Stimulated activated naive CD8-positive, alpha-beta T cell treated with anti-CD3 and anti-CD28 coated beads, Interleukin-15, amount 100 ng/mL, for 72 hours (primary cell): Measurements from ENCODE around the gene NLGN2.
A peak's percentile ranks its signal among the peaks of the same experiment; 100 is the strongest.
"Not testable (repeated sequence)": the region's sequence is repeated elsewhere in the genome, so short reads cannot be mapped to it uniquely, and the experiment has no call there.

Experiments
- ATAC-seq: fragments of 150-1000 bp; cut with Tn5 transposase; 2 replicates; pipeline ENCODE4 v1.10.0; 2021; ENCODE audit warnings: mild to moderate bottlenecking, moderate library complexity
- DNase-seq, 2 donors: peaks; one replicate each; pipeline ENCODE4 v3.0.0; 2021 to 2022
- H3K27ac Mint-ChIP-seq, 2 donors: one replicate each; pipeline ENCODE4 v1.8.0; 2022; ENCODE audit warnings: mild to moderate bottlenecking in 2 of 2, mixed read lengths in 2 of 2, moderate library complexity in 2 of 2
- H3K27me3 Mint-ChIP-seq: one replicate; pipeline ENCODE4 v1.8.0; 2022; ENCODE audit warnings: mixed read lengths
- H3K4me1 Mint-ChIP-seq: one replicate; pipeline ENCODE4 v1.8.0; 2022; ENCODE audit warnings: mild to moderate bottlenecking, mixed read lengths
- H3K4me3 Mint-ChIP-seq, 2 donors: one replicate each; pipeline ENCODE4 v1.8.0; 2022; ENCODE audit warnings: mild to moderate bottlenecking in 2 of 2, mixed read lengths in 2 of 2, moderate library complexity in 1 of 2
- H3K9me3 Mint-ChIP-seq, 2 donors: one replicate each; pipeline ENCODE4 v1.8.0; 2022; ENCODE audit warnings: mixed read lengths in 2 of 2

The NLGN2 gene

DNA sequence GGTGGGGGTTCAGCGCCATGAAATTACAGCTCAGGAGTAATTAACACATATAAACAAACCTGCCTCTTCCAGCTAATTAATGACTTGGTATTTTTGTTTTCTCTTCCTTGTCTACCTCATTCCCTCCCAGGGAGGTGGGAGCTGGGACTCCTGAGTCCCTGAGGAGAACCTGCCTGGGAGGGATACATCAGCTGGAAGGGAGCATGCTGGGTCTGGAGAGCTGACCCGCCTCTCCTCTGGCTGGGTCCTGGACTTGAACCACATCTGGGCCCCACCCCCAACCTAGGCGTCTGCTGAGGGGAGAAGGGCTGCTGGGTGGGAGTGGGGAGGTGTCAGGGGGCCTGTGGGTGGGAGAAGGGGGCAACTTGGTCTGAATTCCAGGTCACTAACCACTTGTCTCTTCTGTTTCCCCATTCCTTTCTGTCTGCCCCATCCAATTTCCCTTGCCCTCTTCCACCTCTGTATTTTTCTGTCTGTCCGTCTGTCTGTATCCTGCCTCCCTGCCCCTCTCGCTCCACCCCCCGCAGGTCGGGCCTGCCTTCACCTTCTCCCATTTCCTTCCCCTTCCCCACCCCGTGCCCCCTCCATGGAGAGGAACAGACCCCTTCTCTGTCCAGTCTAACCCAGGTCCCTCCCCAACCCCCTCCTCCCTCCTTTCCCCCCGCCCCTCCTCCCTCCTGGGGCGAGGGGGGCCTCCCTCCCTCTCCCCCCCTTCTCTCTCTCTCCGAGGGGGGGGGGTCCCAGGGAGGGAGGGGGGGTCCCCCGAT is at the start of gene NLGN2:
Gene NLGN2 (plus strand): TSS at position 361 of the 767 bp plus-strand sequence. CDS start 411 bp downstream, outside the sequence.
- peak within 1 kb of the TSS; percentile 63 to 69 for H3K4me3 Mint-ChIP-seq
- H3K27ac Mint-ChIP-seq = peak within 1 kb of the TSS in 1 of 2 donors; percentile 37
- no peak for DNase-seq
- no peak for ATAC-seq
- no peaks in the 10 kb centered on the region for H3K9me3 Mint-ChIP-seq
- H3K4me1 Mint-ChIP-seq = peaks cover 33% of the 10 kb centered on the region
- peaks cover 10% of the 10 kb centered on the region for H3K27me3 Mint-ChIP-seq

DNA sequence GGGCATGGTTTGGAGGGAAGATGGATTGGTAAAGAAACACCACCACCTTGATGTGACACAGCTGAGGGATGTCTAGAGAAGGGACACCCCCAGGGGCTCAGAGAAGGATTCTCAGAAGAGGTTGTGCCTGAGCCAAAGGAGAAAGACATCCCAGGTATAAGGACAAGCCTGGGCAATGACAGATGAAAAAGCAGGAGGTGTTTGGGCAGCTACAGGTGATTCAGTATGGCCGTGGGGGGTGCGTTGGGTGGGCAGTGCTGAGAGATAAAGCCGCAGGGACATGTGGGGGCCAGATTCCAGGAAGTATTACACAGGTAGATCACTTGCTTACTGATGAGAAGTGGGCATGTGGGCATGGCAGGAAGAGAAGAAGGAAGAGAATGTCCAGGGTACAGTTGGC is 45.7 kb upstream of the NLGN2 start:
- H3K4me3 Mint-ChIP-seq = no peak overlapping the region
- no peaks in the 10 kb centered on the region for H3K9me3 Mint-ChIP-seq
- peaks cover 8% of the 10 kb centered on the region for H3K27me3 Mint-ChIP-seq
- ATAC-seq (no peak), DNase-seq (no peak)
- H3K27ac Mint-ChIP-seq = no peak overlapping the region
- H3K4me1 Mint-ChIP-seq = peaks cover 7% of the 10 kb centered on the region

DNA sequence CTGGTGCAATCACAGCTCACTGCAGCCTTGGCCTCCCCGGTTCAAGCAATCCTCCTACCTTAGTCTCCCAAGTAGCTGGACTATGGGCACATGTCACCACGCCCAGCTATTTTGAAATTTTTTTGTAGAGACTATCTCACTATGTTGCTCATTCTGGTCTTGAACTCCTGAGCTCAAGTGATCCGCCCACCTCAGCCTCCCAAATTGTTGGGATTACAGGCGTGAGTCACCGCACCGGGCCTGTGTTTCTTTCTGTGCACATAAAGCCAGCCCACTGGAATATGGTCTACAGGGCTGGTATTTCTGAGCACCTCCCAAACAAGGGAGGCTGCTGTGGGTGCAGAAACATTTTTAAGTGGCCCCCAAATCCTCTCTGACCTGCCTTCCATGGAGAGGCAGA is 44.3 kb upstream of the NLGN2 start:
- Mint-ChIP-seq H3K9me3 (no peaks in the 10 kb centered on the region), H3K4me3 (no peak overlapping the region), H3K4me1 (peaks cover 7% of the 10 kb centered on the region), H3K27ac (no peak overlapping the region), H3K27me3 (peaks cover 8% of the 10 kb centered on the region)
- ATAC-seq (no peak), DNase-seq (no peak)

DNA sequence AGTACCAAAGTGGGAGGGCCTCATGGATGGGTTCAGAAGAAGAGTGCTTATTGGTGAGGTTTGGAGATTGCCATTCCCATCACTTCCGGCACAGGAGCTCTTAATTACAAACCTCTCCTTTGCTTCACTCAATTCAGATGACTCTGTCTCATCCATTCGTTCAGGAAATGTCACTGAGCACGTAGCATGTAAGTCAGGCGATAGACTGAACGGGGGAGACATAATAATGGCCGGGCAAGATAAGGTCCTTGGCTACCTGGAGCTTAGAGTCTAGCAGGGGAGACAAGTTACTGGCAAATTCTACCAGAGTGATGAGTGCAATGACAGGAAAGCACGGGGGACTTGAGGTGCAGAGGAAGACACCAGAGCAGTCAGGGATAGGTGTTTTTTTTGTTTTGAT is 41.7 kb upstream of the NLGN2 start:
- H3K27me3 Mint-ChIP-seq, DNase-seq, H3K27ac Mint-ChIP-seq, H3K4me3 Mint-ChIP-seq, H3K9me3 Mint-ChIP-seq, H3K4me1 Mint-ChIP-seq, ATAC-seq: not testable (repeated sequence)

DNA sequence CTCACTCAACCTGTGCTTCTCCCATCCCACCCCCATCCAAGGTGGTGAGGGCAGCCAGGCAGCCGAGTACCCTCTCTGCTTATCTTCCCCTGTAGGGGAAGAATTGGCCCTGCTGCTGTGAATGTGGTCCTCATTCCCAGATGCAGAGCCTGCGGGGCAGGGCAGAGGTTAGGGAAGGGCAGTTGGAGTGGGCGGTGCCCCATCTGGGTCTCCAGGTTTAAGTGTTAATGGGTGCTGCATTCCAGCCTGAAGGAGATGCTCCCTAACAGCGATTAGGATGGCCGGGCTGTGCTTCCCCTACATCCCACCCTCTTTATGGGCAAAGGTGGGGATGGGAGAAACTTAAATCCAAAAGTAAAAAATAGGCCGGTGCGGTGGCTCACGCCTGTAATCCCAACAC is 40.6 kb upstream of the NLGN2 start:
- Mint-ChIP-seq H3K27ac (no peak overlapping the region), H3K4me1 (peaks cover 1% of the 10 kb centered on the region), H3K4me3 (no peak overlapping the region), H3K27me3 (peaks cover 2% of the 10 kb centered on the region), H3K9me3 (no peaks in the 10 kb centered on the region)
- ATAC-seq (no peak), DNase-seq (no peak)

DNA sequence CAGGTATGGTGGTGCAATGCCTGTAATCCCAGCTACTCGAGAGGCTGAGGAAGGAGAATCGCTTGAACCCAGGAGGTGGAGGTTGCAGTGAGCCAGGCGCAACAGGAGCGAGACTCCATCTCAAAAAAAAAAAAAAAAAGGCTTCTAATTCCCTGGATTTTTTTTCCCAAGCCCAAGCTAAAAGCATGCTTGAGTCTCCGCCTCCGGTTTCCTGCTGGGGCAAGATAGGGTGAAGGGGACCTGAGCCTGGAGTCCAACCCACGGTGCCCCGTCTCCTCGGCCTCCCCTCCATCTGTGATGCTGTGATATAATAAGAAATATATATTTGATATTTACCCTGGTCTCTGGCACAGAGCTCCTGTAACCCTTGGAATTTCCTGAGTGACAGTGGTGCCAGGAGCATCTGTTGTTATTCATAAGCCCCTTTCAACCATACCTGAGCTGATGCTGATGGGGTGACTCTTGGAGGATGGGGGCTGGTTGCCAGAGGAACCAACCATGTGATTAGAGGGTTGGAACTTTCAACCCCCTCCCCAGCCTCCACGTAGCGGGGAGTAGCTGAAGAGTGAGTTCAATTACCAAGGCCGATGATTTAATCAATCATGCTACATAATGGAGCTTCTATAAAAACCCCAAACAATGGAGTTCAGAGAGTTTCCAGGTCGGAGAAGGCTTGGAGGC is 39.6 kb upstream of the NLGN2 start:
- Mint-ChIP-seq H3K27ac (no peak overlapping the region), H3K27me3 (no peaks in the 10 kb centered on the region), H3K4me1 (no peaks in the 10 kb centered on the region), H3K9me3 (no peaks in the 10 kb centered on the region), H3K4me3 (no peak overlapping the region)
- DNase-seq = no peak
- no peak for ATAC-seq

DNA sequence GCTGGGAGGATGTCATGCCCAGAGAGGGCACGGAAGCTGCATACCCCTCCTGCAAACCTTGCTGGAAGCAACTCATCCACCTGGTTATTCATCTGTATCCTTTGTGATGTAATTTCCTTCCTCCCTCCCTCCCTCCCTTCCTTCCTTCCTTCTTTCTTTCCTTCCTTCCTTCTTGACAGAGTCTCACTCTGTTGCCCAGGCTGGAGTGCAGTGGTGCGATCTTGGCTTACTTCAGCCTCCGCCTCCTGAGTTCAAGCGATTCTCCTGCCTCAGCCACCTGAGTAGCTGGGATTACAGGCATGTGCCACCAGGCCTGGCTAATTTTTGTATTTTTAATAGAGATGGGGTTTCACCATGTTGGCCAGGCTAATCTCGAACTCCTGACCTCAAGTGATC is 39.0 kb upstream of the NLGN2 start:
- H3K4me3 Mint-ChIP-seq, H3K9me3 Mint-ChIP-seq, H3K27me3 Mint-ChIP-seq, ATAC-seq, H3K27ac Mint-ChIP-seq, DNase-seq, H3K4me1 Mint-ChIP-seq: not testable (repeated sequence)

DNA sequence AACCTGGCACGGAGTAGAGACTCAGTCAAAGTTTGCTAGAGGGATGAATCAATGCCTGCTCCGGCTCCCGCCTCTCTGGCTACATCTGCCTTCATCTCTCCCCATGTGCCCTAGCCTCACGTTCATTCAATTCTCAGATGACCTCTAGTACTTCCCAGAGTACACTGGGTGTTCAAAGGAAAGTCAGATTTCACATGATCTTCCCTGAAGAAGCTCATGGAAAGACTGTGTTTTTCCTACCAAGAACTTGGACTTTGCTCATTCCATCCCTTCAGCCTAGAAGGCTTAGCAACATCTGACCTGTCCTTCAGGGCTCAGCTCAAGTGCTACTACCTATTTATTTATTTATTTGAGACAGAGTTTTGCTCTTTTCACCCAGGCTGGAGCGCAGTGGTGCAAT is 37.8 kb upstream of the NLGN2 start:
- no peak overlapping the region for H3K27ac Mint-ChIP-seq
- no peak overlapping the region for H3K4me3 Mint-ChIP-seq
- no peaks in the 10 kb centered on the region for H3K27me3 Mint-ChIP-seq
- DNase-seq (no peak), ATAC-seq (no peak)
- no peaks in the 10 kb centered on the region for H3K9me3 Mint-ChIP-seq
- no peaks in the 10 kb centered on the region for H3K4me1 Mint-ChIP-seq

DNA sequence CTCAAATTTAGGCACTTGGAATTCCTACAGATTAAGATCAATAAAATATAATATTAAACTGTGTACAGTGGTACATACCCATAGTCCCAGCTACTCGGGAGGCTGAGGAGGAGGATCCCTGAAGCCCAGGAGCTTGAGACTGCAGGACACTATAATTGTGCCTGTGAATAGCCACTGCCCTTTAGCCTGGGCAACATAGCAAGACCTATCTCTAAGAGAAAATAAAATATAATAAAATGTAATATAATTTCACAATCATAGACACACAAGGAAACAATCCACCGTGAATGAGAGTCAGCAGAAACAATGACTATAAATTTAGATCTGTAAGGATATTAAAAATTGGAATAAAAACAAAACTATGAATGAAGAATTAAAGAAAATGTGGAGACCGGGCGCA is 36.8 kb upstream of the NLGN2 start:
- Mint-ChIP-seq H3K4me3 (no peak overlapping the region), H3K27me3 (no peaks in the 10 kb centered on the region), H3K9me3 (no peaks in the 10 kb centered on the region), H3K4me1 (no peaks in the 10 kb centered on the region), H3K27ac (no peak overlapping the region)
- ATAC-seq = no peak
- DNase-seq = no peak

DNA sequence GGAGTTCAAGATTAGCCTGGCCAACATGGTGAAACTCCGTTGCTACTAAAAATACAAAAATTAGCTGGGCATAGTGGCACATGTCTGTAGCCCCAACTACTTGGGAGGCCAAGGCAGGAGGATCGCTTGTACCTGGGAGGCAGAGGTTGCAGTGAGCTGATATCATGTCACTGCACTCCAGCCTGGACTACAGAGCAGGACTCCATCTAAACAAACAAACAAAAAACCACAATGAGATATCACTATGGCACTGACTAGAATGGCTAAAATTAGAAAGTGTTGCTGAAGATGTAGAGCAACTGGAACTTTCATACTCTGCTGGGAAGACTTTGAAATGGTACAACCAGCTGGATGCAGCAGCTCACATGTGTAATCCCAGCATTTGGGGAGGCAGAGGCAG is 33.3 kb upstream of the NLGN2 start:
- Mint-ChIP-seq H3K27me3 (peaks cover 29% of the 10 kb centered on the region), H3K4me3 (no peak overlapping the region), H3K9me3 (peaks cover 4 to 6% of the 10 kb centered on the region in 2 donors), H3K4me1 (no peaks in the 10 kb centered on the region), H3K27ac (no peak overlapping the region)
- no peak for DNase-seq
- no peak for ATAC-seq

DNA sequence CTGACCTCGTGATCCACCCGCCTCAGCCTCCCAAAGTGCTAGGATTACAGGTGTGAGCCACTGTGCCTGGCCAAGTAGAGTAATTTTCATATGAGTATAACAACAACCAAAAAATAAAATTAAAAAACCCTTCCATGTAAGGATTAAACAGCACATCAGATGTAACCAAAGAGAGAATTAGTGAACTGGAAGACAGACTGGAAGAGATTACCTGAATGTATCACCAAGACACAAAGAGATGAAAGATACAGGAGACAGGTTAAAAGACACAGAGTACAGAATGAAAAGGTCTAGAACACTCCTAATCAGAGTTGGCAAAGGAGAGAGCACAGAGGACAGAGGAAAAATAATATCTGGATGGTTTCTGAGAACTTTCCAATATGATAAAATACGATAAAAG is 28.5 kb upstream of the NLGN2 start:
- H3K27ac Mint-ChIP-seq = no peak overlapping the region
- H3K4me3 Mint-ChIP-seq = no peak overlapping the region
- peaks cover 7 to 8% of the 10 kb centered on the region in 2 donors for H3K9me3 Mint-ChIP-seq
- peaks cover 68% of the 10 kb centered on the region for H3K27me3 Mint-ChIP-seq
- no peak for DNase-seq
- H3K4me1 Mint-ChIP-seq = peaks cover 20% of the 10 kb centered on the region
- ATAC-seq = no peak

DNA sequence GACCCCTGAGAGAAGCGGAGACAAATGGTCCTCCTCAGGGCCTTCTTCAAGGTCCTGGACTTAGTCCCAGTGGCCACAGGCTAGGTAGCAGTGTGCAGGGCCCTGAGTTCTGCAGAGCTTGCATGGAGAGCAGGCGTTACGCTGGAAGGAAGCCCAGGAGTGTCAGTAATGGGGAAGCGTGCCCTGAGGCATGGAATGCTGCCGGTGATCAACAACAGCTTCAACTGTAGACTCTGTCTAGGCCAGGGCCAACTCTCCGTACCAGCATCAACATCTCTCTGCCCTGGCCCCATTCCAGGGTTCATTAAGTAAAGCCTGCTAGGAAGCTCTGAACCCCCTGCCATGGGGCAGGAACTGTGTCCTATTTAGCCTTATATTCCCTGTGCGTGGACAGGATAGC is 27.3 kb upstream of the NLGN2 start:
- H3K4me1 Mint-ChIP-seq = peaks cover 28% of the 10 kb centered on the region
- ATAC-seq (no peak), DNase-seq (no peak)
- peaks cover 68% of the 10 kb centered on the region for H3K27me3 Mint-ChIP-seq
- peaks cover 7 to 8% of the 10 kb centered on the region in 2 donors for H3K9me3 Mint-ChIP-seq
- peak overlapping the region in 1 of 2 donors; percentile 9 for H3K4me3 Mint-ChIP-seq
- H3K27ac Mint-ChIP-seq = no peak overlapping the region

DNA sequence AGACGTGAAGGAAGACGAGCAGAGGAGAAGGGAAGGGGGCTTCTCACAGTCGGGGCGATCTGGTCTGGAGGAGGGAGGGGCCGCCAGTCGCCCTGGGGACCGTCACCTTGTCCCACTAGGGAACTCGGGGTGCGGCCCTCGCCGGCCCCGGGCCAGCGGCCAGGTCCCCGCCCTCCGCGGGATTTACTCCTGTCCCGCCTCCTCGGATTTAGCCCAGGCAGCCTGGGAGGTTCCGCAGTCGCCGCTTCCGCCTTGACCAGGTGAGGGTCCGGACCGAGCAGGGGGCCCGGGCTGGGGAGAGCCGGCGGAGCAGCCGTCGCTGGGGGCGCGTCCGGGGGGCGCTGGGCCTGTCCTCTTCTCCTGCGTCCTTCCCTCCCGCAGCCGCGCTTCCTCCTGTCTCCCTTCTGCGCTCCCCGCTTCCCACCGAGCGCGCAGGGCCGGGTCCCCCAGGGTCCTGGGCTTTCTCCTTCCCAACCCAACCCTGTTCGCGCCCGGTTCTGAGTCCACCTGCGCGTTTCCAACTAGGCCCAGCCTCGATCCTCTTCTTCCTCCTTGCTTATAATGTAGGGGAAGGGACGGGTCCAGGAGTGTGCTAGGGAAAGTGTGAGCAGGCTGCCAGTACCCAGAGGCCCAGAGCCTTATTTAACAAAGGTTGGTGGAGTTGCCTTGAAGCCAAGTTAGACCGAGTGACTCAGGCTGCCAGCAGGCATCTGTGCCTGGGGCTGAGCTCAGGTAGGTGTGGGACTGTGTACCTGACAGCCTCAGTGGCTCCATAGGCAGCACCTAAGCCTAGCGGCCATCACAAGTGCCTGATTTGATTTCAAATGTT is 26.6 kb upstream of the NLGN2 start, which contains the start of gene TNK1:
Gene TNK1 (plus strand): TSS at position 235 of the 829 bp plus-strand sequence. CDS start 1,838 bp downstream, outside the sequence.
- H3K9me3 Mint-ChIP-seq = peaks cover 7 to 8% of the 10 kb centered on the region in 2 donors
- no peak for DNase-seq
- H3K4me3 Mint-ChIP-seq = peak within 1 kb of the TSS in 1 of 2 donors; percentile 66
- H3K27me3 Mint-ChIP-seq = peaks cover 67% of the 10 kb centered on the region
- ATAC-seq = no peak
- peaks cover 32% of the 10 kb centered on the region for H3K4me1 Mint-ChIP-seq
- H3K27ac Mint-ChIP-seq = peak within 1 kb of the TSS in 1 of 2 donors; percentile 32

DNA sequence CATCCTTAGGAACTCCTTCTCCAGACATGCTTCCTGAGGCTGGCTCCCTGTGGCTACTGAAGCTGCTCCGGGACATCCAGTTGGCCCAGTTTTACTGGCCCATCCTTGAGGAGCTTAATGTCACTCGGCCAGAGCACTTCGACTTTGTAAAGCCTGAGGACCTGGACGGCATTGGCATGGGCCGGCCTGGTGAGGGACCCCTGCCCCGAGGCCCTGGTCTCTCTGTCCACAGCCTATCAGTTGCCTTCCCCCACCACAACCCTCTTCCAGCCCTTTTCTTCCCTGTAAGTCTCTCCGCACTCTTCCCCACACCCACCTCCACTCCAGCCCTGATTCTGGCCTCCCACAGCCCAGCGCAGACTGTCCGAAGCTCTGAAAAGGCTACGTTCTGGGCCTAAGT is 24.7 kb upstream of the NLGN2 start:
- Mint-ChIP-seq H3K4me3 (peak overlapping the region in 1 of 2 donors; percentile 89), H3K9me3 (peaks cover 7 to 8% of the 10 kb centered on the region in 2 donors), H3K27me3 (peaks cover 50% of the 10 kb centered on the region), H3K27ac (no peak overlapping the region), H3K4me1 (peaks cover 38% of the 10 kb centered on the region)
- DNase-seq (no peak), ATAC-seq (no peak)

DNA sequence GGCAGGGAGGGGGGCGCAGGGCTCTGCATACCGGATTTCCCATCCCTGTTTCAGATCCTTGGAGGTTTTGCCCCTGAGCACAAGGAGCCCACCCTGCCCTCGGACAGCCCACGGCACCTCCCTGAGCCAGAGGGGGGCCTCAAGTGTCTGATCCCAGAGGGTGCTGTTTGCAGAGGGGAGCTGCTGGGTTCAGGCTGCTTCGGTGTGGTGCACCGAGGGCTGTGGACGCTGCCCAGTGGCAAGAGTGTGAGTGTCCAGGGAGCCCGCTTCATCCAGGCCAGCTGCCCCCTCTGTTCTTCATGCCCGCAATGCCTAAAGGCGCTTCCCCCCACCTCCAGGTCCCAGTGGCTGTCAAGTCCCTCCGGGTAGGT is 24.3 kb upstream of the NLGN2 start:
- H3K4me3 Mint-ChIP-seq = peak overlapping the region; percentile 78 to 89
- no peak for DNase-seq
- H3K27ac Mint-ChIP-seq = peak overlapping the region in 1 of 2 donors; percentile 16
- no peak for ATAC-seq
- peaks cover 38% of the 10 kb centered on the region for H3K4me1 Mint-ChIP-seq
- peaks cover 46% of the 10 kb centered on the region for H3K27me3 Mint-ChIP-seq
- H3K9me3 Mint-ChIP-seq = peaks cover 7 to 8% of the 10 kb centered on the region in 2 donors
